ENCODE measurements around the gene ADSS1.

Gene ADSS1

GRCh38 chr14:104796687-104797081, 72.7 kb downstream of the ADSS1 start:
- no peak for DNase-seq (ENCODE audit: low spot score)
